ENCODE data around the gene GID8.

The GID8 gene

GRCh38 chr20:62971950-62972844, 34.2 kb downstream of the GID8 start:
- peak; percentile 78 to 84 for DNase-seq

DNA sequence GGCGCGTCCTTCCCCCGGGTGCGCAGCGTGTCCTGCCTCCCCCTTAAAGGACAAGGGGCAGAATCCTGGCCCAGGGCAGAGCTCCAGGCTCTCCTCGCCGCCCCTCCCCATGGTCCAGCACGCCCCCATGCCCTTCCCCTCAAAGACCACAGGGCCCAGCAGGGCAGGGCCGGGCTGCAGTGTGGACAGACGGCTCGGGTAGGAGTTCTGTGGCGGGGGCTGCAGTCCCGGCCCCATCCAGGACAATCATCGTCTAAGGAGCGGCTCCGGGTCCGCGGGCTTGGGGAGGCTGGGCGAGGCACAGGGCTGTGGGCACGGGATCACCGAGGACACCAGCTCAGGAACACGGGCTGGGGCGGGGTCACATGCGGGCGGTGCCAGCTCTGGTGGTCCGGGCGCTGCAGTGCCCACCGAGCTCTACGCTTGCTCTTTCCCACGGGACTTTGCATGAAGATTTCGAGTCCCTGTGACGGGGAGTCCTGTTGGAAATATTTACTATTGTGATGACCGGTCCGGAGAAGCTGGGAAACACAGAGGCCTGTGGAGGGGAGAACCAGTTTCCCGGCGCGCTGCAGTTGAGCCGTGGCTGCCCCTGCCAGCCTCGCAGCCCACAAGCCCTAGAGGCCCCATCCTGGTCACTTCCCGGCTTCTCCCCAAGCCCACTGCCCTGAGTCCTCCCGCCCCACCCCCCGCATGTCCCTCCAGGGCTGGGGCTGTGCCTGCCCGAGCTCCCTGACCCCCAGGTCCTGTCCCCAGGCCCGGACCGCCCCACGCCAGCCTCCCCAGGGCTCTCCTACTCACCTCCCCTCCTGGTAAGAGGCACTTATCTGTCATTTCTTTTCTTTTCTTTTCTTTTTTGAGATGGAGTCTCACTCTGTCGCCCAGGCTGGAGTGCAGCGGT, 35.1 kb downstream of the GID8 start:
- TF ChIP-seq POLR2A (IDR thresholded peaks at IDR 0.05; ENCODE audit: low read length) = no peak
- no peak for TF ChIP-seq GATA1 (IDR thresholded peaks at IDR 0.05; ENCODE audit: low read depth, low read length)
- no peak for DNase-seq

More at GRCh38 chr20:62971950-62972844, 34.2 kb downstream of the GID8 start:
- TF ChIP-seq POLR2A (IDR thresholded peaks at IDR 0.05; ENCODE audit: low read length) = no peak
- no peak for TF ChIP-seq GATA1 (IDR thresholded peaks at IDR 0.05; ENCODE audit: low read depth, low read length)

DNA sequence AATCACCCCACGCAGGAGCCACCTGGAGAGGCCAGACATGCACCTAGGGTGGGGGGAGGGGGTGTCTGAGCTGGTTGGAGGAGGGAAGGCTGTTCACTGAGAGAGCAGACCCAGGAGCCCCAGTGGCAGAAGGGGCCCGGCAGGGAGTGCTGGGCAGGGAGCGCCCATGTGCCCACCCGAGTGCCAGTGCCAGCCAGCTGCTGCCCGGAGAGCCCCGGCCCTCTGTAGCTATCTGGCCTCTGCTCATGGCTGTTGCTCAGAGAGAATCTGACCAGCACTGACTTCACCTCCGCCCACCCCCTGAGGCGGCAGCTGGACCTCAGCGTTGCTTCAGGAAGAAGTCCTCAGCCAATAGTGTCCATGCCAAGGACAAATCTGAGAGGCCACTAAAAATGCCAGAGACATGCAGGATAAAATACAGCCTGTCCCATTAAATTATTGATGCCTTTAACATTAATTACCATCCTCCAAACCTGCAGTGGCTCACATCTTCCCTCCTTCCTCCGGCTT, 37.4 kb downstream of the GID8 start:
- no peak for TF ChIP-seq GATA1 (IDR thresholded peaks at IDR 0.05; ENCODE audit: low read depth, low read length)
- no peak for TF ChIP-seq POLR2A (IDR thresholded peaks at IDR 0.05; ENCODE audit: low read length)
- DNase-seq = no peak

DNA sequence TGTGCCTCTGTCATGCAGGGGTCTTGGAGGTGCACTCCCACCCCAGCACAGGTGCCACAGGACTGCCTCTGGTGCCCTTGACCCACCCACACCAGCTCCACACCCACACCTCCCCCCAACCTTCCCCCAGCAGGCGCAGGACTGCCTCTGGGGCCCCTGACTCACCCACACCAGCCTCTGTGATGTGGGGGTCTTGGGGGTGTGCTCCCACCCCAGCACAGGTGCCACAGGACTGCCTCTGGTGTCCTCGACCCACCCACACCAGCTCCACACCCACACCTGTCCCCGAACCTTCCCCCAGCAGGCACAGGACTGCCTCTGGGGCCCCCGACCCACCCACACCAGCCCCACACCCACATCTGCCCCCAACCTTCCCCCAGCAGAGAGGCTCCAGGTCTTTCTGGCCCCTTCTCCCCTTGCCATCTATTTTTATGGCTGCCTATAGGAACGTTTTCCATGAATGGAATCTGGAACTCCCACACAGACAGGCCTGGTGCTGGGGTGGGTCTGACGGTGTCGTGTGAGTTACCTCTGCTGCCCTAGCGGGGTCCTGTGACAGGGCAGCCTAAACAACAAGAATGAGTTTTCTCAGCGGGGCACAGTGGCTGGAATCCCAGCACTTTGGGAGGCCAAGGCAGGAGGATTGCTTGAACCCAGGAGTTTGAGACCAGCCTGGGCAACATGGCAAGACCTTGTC, 38.0 kb downstream of the GID8 start:
- TF ChIP-seq GATA1 (IDR thresholded peaks at IDR 0.05; ENCODE audit: low read depth, low read length) (no peak), POLR2A (IDR thresholded peaks at IDR 0.05; ENCODE audit: low read length) (no peak)
- DNase-seq = no peak

DNA sequence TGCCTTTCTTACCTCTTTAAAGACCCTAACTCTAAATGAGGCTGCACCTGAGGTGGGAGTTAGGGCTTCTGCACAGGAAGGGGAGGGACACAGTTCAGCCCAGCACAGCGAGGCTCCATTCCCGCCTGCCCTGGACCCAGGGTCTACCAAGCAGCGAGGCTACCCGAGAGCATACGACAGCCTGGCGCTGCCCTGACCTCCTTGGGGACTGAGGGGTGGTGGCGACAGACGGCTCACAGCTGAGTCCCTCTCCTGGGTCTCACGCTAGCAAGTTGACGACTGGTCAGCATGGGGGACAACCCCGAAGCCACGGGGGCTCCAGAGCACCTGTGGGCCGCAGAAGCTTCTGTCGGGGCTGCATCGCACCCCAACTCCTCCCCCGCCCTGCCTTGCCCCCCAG, 38.9 kb downstream of the GID8 start:
- no peak for DNase-seq
- TF ChIP-seq POLR2A (IDR thresholded peaks at IDR 0.05; ENCODE audit: low read length) (no peak), GATA1 (IDR thresholded peaks at IDR 0.05; ENCODE audit: low read depth, low read length) (no peak)

- no peak for DNase-seq
- no peak for TF ChIP-seq POLR2A (IDR thresholded peaks at IDR 0.05; ENCODE audit: low read length)
- TF ChIP-seq GATA1 (IDR thresholded peaks at IDR 0.05; ENCODE audit: low read depth, low read length) = no peak
These were observed 39.9 kb downstream of the GID8 start for GRCh38 chr20:62977613-62978560.

- TF ChIP-seq POLR2A (IDR thresholded peaks at IDR 0.05; ENCODE audit: low read length) (no peak), GATA1 (IDR thresholded peaks at IDR 0.05; ENCODE audit: low read depth, low read length) (no peak)
- no peak for DNase-seq
These were observed 40.6 kb downstream of the GID8 start for GRCh38 chr20:62978561-62978943.

DNA sequence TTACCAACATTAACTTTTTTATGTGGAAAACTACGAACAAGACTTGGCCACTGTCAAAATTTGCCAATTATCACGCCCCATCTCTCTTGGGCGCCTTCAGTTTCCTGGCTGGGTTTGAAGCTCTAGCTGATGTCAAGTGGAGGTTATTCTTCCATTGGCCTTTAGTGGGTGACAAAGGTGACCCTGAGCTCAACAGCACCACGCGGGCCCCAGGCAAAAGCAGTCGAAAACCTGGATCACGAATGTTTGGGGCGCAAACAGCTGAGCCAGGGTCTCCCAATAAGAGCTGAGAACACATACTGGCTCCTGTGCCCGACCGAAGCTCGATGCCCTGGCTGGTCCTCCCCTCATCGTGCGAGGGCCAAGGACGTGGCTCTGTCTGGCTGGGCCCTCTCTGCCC, 41.4 kb downstream of the GID8 start:
- TF ChIP-seq GATA1 (IDR thresholded peaks at IDR 0.05; ENCODE audit: low read depth, low read length) (no peak), POLR2A (IDR thresholded peaks at IDR 0.05; ENCODE audit: low read length) (no peak)
- no peak for DNase-seq

DNA sequence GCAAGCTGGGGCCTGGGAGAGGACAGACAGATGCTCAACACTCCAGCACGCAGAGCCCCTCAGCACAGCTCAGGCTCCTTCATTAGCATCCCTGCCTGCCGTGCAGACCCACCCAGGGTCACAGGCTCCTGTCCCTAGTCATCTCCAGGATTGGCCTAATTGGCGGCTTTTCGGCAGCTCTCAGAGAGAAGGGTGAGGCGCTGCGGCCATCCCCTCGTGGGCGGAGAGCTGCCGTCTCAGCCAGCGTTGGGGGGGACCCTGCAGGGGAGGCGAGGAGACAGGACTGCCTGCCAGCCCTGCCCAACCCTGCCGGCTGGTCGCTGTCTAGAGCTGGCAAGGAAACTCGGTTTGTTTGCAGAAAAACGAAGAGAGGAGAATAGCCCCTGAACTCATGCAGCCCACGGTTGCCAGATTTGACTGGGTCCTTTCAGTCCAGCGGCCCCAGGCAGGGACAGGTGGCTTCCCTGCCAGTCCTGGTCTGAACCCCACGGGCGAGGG, 42.0 kb downstream of the GID8 start:
- no peak for DNase-seq

DNA sequence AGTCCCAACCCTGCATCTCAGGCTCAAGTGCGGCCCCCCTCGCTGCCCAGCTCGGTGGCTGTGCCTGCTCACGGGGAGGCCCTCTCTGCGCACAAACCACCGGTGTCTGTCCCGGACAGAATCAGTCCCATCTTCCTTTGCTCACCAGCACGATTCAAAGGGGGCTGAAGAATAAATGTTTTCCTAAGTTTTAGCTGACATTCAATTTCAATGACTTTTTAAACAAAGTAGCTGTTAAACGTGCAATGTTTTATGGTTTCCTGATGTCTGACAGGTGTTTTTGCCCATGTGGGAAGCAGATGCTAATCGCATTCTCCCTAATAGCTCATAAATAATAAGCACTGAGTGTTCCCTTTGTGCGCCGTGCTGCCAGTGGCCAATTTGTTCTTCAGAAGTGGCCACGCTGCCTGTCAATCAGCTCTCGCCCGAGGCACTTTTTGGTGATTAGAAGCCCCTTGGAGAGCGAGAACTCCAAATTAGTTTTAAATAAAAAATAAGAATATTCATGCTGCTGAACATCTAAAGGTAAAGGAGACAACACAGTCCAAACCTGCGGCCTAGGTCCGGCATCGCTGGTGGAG, 42.5 kb downstream of the GID8 start:
- DNase-seq = no peak
- TF ChIP-seq GATA1 (IDR thresholded peaks at IDR 0.05; ENCODE audit: low read depth, low read length) (no peak), POLR2A (IDR thresholded peaks at IDR 0.05; ENCODE audit: low read length) (no peak)

More for the DNA sequence above, 42.0 kb downstream of the GID8 start:
- TF ChIP-seq POLR2A (IDR thresholded peaks at IDR 0.05; ENCODE audit: low read length) (no peak), GATA1 (IDR thresholded peaks at IDR 0.05; ENCODE audit: low read depth, low read length) (no peak)

GRCh38 chr20:62980970-62981369, 43.0 kb downstream of the GID8 start:
- TF ChIP-seq POLR2A (IDR thresholded peaks at IDR 0.05; ENCODE audit: low read length) (no peak), GATA1 (IDR thresholded peaks at IDR 0.05; ENCODE audit: low read depth, low read length) (no peak)
- no peak for DNase-seq
